Vagina (tissue), 2 donors: ENCODE data around the gene FGFR3.

Experiments
- POLR2A ChIP-seq, 2 donors: fragments of 450-650 bp; IDR thresholded peaks; one replicate each; pipeline ENCODE4 v1.6.1; 2017; ENCODE audit warnings: antibody characterized with exemption in 2 of 2, mild to moderate bottlenecking in 2 of 2, moderate library complexity in 2 of 2
- TF ChIP-seq, protein P1 (sequence below), 3 experiments: fragments of 450-650 bp in 2 of 3; fragments of 200-600 bp in 1 of 3; sonication (generic) in 1 of 3; IDR thresholded peaks; one replicate each; pipeline ENCODE4 v1.5.1; 2017 to 2019; ENCODE audit warnings: antibody characterized with exemption in 3 of 3, mild to moderate bottlenecking in 2 of 3, moderate library complexity in 2 of 3

DNA sequence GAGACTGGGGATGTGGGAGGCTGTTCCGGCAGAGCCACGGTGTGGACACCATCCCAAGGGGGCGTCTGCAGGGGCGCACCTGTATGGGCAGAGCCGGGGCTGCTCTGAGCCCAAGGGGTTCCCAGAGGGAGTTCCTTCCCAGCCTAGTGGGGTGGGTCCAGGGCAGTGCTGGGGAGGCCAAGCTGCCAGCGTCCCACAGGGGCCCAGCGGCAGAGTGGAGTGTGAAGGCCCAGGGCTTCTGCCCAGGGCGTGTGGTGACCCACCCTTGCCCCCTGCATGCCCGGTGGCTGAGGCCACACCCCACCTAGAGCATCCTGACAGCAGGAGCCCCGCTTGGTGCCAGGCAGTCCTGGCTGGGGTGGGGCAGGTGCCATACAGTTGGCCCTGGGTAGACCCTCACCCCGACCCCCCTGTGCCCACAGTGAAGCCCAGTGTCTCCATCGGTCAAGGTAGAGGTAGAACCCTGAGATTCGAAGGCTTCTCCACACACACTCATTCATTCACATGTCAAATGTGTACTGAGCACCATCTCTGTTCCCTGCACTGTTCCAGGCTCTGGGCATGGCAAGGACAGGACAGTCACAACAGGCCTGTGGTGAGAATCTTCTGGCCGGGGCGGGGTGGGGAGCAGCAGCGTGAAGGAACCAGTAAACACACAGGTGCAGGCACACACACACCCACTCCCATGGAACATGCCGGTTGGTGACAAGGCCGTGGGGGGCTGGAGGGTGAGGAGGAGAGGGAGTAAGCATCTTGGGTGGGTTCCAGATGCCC is 42.5 kb upstream of the FGFR3 start:
- TF ChIP-seq, protein P1, sequence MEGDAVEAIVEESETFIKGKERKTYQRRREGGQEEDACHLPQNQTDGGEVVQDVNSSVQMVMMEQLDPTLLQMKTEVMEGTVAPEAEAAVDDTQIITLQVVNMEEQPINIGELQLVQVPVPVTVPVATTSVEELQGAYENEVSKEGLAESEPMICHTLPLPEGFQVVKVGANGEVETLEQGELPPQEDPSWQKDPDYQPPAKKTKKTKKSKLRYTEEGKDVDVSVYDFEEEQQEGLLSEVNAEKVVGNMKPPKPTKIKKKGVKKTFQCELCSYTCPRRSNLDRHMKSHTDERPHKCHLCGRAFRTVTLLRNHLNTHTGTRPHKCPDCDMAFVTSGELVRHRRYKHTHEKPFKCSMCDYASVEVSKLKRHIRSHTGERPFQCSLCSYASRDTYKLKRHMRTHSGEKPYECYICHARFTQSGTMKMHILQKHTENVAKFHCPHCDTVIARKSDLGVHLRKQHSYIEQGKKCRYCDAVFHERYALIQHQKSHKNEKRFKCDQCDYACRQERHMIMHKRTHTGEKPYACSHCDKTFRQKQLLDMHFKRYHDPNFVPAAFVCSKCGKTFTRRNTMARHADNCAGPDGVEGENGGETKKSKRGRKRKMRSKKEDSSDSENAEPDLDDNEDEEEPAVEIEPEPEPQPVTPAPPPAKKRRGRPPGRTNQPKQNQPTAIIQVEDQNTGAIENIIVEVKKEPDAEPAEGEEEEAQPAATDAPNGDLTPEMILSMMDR (IDR thresholded peaks at IDR 0.05), result no peak
- TF ChIP-seq POLR2A (IDR thresholded peaks at IDR 0.05), result no peak
